HEK293 (cell line): ENCODE data around the gene PPIC.

Experiments
- CTCF ChIA-PET: fragments of 350-600 bp; formaldehyde crosslinking; extraction: SDS; loops from one replicate; lab custom pipeline; 2021; ENCODE audit warnings: antibody characterized with exemption; lab: Yijun Ruan, JAX
- POLR2A ChIA-PET: fragments of 300-600 bp; formaldehyde crosslinking; extraction: SDS; loops from one replicate; lab custom pipeline; 2020; ENCODE audit warnings: antibody characterized with exemption, inconsistent platforms; lab: Yijun Ruan, JAX
- H3K27ac ChIP-seq: fragments of 200-500 bp; sonication (Bioruptor generic); 2 replicates; pipeline ENCODE4 v1.5.1; 2014; ENCODE audit warnings: low read depth, low read length, control low read depth, inconsistent platforms; ENCODE audit errors: extremely low read depth
- H3K36me3 ChIP-seq, 2 experiments: fragments of 200-500 bp in 1 of 2; sonication (Bioruptor generic) in 1 of 2; 1 replicate in 1 of 2; 2 replicates in 1 of 2; pipeline ENCODE4 v1.5.1; 2014 to 2017; ENCODE audit warnings: inconsistent platforms in 2 of 2, low read length in 2 of 2; ENCODE audit not compliant: control insufficient read depth in 2 of 2, insufficient read depth in 1 of 2
- H3K4me1 ChIP-seq: fragments of 200-500 bp; sonication (Bioruptor generic); 2 replicates; pipeline ENCODE4 v1.5.1; 2014; ENCODE audit warnings: mild to moderate bottlenecking, low read length, inconsistent platforms; ENCODE audit not compliant: control insufficient read depth, insufficient read depth
- H3K4me3 ChIP-seq: 2 replicates; pipeline ENCODE4 v1.5.1; 2011; ENCODE audit warnings: low read depth, mild to moderate bottlenecking, control low read depth, low read length, moderate library complexity
- H3K9me3 ChIP-seq: fragments of 200-500 bp; sonication (Bioruptor generic); 2 replicates; pipeline ENCODE4 v1.5.1; 2014; ENCODE audit warnings: low read depth, low read length, inconsistent platforms; ENCODE audit not compliant: control insufficient read depth, insufficient read depth
- BCL11A ChIP-seq: fragments of 450-650 bp; formaldehyde crosslinking; IDR thresholded peaks from 2 replicates; pipeline ENCODE4 v1.5.1; 2016; ENCODE audit warnings: low read depth, missing biosample characterization, missing genetic modification characterization
- CTCF ChIP-seq: fragments of 450-650 bp; formaldehyde crosslinking; IDR thresholded peaks from 2 replicates; pipeline ENCODE4 v1.5.1; 2016; ENCODE audit warnings: missing biosample characterization, missing genetic modification characterization
- FEZF1 ChIP-seq: fragments of 450-650 bp; formaldehyde crosslinking; IDR thresholded peaks from 2 replicates; pipeline ENCODE4 v1.5.1; 2016; ENCODE audit warnings: missing biosample characterization, missing genetic modification characterization
- HIC1 ChIP-seq: fragments of 450-650 bp; formaldehyde crosslinking; IDR thresholded peaks from 2 replicates; pipeline ENCODE4 v1.5.1; 2016; ENCODE audit warnings: missing biosample characterization, missing genetic modification characterization
- KLF7 ChIP-seq: fragments of 450-650 bp; formaldehyde crosslinking; IDR thresholded peaks from 2 replicates; pipeline ENCODE4 v1.5.1; 2016; ENCODE audit warnings: missing biosample characterization, missing genetic modification characterization, borderline replicate concordance
- KLF9 ChIP-seq: fragments of 450-650 bp; formaldehyde crosslinking; IDR thresholded peaks from 2 replicates; pipeline ENCODE4 v1.5.1; 2016; ENCODE audit warnings: missing biosample characterization, missing genetic modification characterization, low read depth
- MEIS1 ChIP-seq: sonication (generic); formaldehyde crosslinking; IDR thresholded peaks from 2 replicates; pipeline ENCODE4 v1.8.1; 2022; ENCODE audit warnings: missing genetic modification reagents, mild to moderate bottlenecking, borderline replicate concordance
- MZF1 ChIP-seq: fragments of 450-650 bp; formaldehyde crosslinking; IDR thresholded peaks from 2 replicates; pipeline ENCODE4 v1.5.1; 2017; ENCODE audit warnings: missing biosample characterization, missing genetic modification characterization, borderline replicate concordance
- YY1 ChIP-seq: fragments of 450-650 bp; formaldehyde crosslinking; IDR thresholded peaks from 2 replicates; pipeline ENCODE4 v1.5.1; 2018; ENCODE audit warnings: missing biosample characterization, missing genetic modification characterization
- ZBTB11 ChIP-seq: fragments of 450-650 bp; formaldehyde crosslinking; conservative IDR thresholded peaks from 2 replicates; pipeline ENCODE4 v1.5.1; 2016; ENCODE audit warnings: low read depth, missing biosample characterization, missing genetic modification characterization
- ZNF10 ChIP-seq: fragments of 450-650 bp; formaldehyde crosslinking; IDR thresholded peaks from 2 replicates; pipeline ENCODE4 v1.5.1; 2017; ENCODE audit warnings: missing biosample characterization, missing genetic modification characterization
- ZNF132 ChIP-seq: fragments of 450-650 bp; formaldehyde crosslinking; IDR thresholded peaks from 2 replicates; pipeline ENCODE4 v1.5.1; 2017; ENCODE audit warnings: missing biosample characterization, missing genetic modification characterization, borderline replicate concordance
- ZNF223 ChIP-seq: fragments of 450-650 bp; formaldehyde crosslinking; IDR thresholded peaks from 2 replicates; pipeline ENCODE4 v1.5.1; 2016; ENCODE audit warnings: missing biosample characterization, missing genetic modification characterization
- ZNF239 ChIP-seq: fragments of 450-650 bp; formaldehyde crosslinking; IDR thresholded peaks from 2 replicates; pipeline ENCODE4 v1.5.1; 2016; ENCODE audit warnings: missing biosample characterization, missing genetic modification characterization
- ZNF433 ChIP-seq: fragments of 450-650 bp; formaldehyde crosslinking; IDR thresholded peaks from 2 replicates; pipeline ENCODE4 v1.5.1; 2016; ENCODE audit warnings: missing biosample characterization, missing genetic modification characterization, low read depth
- ZNF513 ChIP-seq: fragments of 450-650 bp; IDR thresholded peaks from 2 replicates; pipeline ENCODE4 v1.5.1; 2018; ENCODE audit warnings: missing biosample characterization, missing genetic modification characterization
- ZNF521 ChIP-seq: fragments of 450-650 bp; formaldehyde crosslinking; IDR thresholded peaks from 2 replicates; pipeline ENCODE4 v1.5.1; 2017; ENCODE audit warnings: missing biosample characterization, mild to moderate bottlenecking, missing genetic modification characterization
- ZNF558 ChIP-seq: fragments of 450-650 bp; formaldehyde crosslinking; IDR thresholded peaks from 2 replicates; pipeline ENCODE4 v1.5.1; 2016; ENCODE audit warnings: missing biosample characterization, missing genetic modification characterization
- ZNF600 ChIP-seq: fragments of 450-650 bp; formaldehyde crosslinking; IDR thresholded peaks from 2 replicates; pipeline ENCODE4 v1.5.1; 2016; ENCODE audit warnings: missing biosample characterization, missing genetic modification characterization
- ZNF670 ChIP-seq: fragments of 450-650 bp; formaldehyde crosslinking; IDR thresholded peaks from 2 replicates; pipeline ENCODE4 v1.5.1; 2016; ENCODE audit warnings: missing biosample characterization, missing genetic modification characterization, low read depth
- ZNF692 ChIP-seq: fragments of 450-650 bp; formaldehyde crosslinking; IDR thresholded peaks from 2 replicates; pipeline ENCODE4 v1.5.1; 2016; ENCODE audit warnings: missing biosample characterization, missing genetic modification characterization
- ZNF701 ChIP-seq: fragments of 450-650 bp; formaldehyde crosslinking; IDR thresholded peaks from 2 replicates; pipeline ENCODE4 v1.5.1; 2016; ENCODE audit warnings: missing biosample characterization, missing genetic modification characterization
- ZNF707 ChIP-seq: fragments of 450-650 bp; formaldehyde crosslinking; IDR thresholded peaks from 2 replicates; pipeline ENCODE4 v1.5.1; 2016; ENCODE audit warnings: missing biosample characterization, missing genetic modification characterization
- ZNF843 ChIP-seq: fragments of 450-650 bp; formaldehyde crosslinking; IDR thresholded peaks from 2 replicates; pipeline ENCODE4 v1.5.1; 2016; ENCODE audit warnings: missing biosample characterization, missing genetic modification characterization

Gene PPIC

GRCh38 chr5:123007754-123008153, 28.8 kb downstream of the PPIC start:
- no peaks in the 10 kb centered on the region for H3K9me3 ChIP-seq
- ChIA-PET CTCF (interaction anchor here (0.5 kb wide), 1 partner anchor 15 kb away, joined by 3 read pairs; no protein-coding TSS in a partner anchor), POLR2A (interaction anchor here (0.7 kb wide), 2 partner anchors 15 to 243 kb away, joined by 3 to 5 read pairs; no protein-coding TSS in a partner anchor)
- TF ChIP-seq ZNF558 (tag by site-specific recombination), result no peak
- no peak for TF ChIP-seq ZBTB11 (tag by site-specific recombination)
- no peak for TF ChIP-seq ZNF10 (tag by site-specific recombination)
- no peak for TF ChIP-seq ZNF600
- no peak for TF ChIP-seq ZNF513 (tag by site-specific recombination)
- TF ChIP-seq ZNF433, result no peak
- no peak for TF ChIP-seq KLF7 (tag by site-specific recombination)
- no peak for TF ChIP-seq MZF1
- no peak for TF ChIP-seq ZNF132 (tag by site-specific recombination)
- no peak for TF ChIP-seq ZNF239 (tag by site-specific recombination)
- no peak for TF ChIP-seq ZNF701 (tag by site-specific recombination)
- no peak for TF ChIP-seq ZNF670 (tag by site-specific recombination)
- TF ChIP-seq BCL11A (tag by site-specific recombination), result no peak
- no peak overlapping the region for H3K27ac ChIP-seq
- H3K4me1 ChIP-seq, result no peaks in the 10 kb centered on the region
- H3K36me3 ChIP-seq, result no peaks in the 10 kb centered on the region
- no peak overlapping the region for H3K4me3 ChIP-seq

- H3K27ac ChIP-seq, result no peak overlapping the region
- POLR2A ChIA-PET, result no interaction called here
- H3K9me3 ChIP-seq, result no peaks in the 10 kb centered on the region
- TF ChIP-seq KLF9 (no peak), CTCF (tag by site-specific recombination) (no peak), HIC1 (no peak), ZNF843 (tag by site-specific recombination) (no peak), ZNF692 (tag by site-specific recombination) (no peak), ZNF223 (tag by site-specific recombination) (no peak), YY1 (tag by site-specific recombination) (no peak), ZNF521 (tag by site-specific recombination) (no peak), ZNF707 (tag by site-specific recombination) (no peak), FEZF1 (tag by site-specific recombination) (no peak), MEIS1 (CRISPR knock-in tag) (no peak)
- no peak overlapping the region for H3K4me3 ChIP-seq
- H3K36me3 ChIP-seq, result no peaks in the 10 kb centered on the region
- CTCF ChIA-PET, result interaction anchor here (0.5 kb wide), 1 partner anchor 15 kb away, joined by 3 read pairs; no protein-coding TSS in a partner anchor
- no peaks in the 10 kb centered on the region for H3K4me1 ChIP-seq
These were observed 29.3 kb downstream of the PPIC start for GRCh38 chr5:123007182-123007581.
